Measurements from ENCODE around the gene NFYC.

Gene NFYC

GRCh38 chr1:40784141-40784770 is 92.8 kb downstream of the NFYC start:
- DNase-seq = no peak

DNA sequence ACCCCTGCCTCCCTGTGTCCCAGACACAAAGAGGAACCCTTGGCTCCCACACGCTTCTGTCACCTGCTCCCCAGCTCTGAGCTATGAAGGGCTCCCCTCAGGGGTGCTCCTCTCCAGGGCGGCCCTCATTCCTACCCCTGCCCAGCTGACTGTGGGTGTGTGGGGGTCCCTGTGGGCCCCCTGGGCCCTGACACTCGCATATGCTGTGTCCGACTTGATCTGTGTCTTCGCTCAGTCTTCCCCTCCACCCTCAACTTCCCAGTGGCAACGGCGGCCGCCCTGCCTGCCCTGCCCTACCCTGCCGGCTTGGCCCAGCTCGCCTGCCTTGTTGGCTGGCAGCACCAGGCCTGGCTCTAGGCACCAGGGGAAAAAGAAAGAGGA is 93.3 kb downstream of the NFYC start:
- DNase-seq = no peak

GRCh38 chr1:40785446-40785845 is 93.9 kb downstream of the NFYC start:
- DNase-seq = no peak

GRCh38 chr1:40786171-40786994 is 94.9 kb downstream of the NFYC start:
- DNase-seq = no peak

DNA sequence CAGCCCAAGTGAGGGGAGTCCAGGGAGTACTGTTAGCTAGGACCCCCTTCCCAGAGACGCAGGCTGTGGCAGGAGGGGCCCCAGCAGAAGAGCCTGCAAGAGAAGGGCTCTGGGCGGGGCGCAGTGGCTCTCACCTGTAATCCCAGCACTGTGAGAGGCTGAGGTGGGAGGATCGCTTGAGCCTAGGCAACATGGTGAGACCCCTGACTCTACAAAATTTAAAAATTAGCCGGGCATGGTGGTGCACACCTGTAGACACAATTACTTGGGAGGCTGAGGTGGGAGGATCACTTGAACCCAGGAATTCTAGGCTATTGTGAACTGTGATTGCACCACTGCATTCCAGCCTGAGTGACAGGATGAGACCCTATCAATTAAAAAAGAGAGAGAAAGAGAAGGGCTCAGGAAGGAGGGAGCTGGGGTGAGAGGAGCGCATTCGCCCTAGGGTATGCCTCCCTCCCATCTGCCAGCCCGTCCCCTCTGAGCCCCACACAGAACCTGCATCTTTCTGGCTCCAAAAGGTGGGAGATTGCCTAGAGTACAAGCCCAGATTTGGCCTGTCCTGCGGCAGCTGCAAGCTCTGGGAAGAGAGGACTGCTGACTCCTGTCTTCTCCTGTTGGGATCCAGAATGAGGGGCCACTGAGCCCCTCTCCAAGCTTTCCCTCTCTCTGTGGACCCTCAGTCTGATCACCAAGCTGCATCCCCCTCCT is 95.6 kb downstream of the NFYC start:
- DNase-seq = no peak

GRCh38 chr1:40787737-40788560 is 96.4 kb downstream of the NFYC start:
- no peak for DNase-seq

DNA sequence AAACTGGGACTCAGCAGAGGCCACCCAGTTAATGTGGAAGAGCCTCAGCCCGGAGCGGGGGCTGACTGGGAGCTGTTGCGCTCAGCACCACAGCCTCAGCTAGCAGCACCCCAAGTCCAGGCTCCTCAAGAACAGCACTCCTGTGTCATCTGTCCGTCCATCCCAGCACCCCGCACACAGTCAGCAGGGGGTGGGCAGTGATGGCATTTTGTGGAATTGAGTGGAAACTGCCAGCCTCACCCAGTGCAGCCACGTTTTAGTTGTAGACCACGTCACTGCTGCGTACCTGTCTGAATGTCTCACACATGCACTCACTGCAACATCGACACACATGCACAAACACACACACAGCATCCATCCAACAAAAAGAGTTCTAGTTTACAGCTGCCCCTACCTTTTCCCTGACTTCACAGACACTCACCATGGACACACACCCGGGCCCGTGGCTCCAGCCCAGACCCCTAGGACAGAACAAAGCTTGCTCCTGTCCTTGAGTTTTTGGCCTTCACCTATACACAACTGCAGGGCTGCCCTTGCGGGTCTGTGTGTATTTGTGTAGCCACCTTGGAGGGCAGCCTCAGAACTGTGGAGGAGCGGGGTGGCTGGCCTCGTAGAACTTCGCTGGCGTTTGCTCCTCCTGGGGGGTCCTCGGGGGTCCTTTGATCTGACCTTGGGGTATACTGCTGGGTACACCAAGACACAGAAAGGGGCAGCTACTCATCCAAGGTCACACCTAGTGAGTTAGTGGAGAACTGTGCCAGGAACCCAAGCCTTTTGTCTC is 97.2 kb downstream of the NFYC start:
- DNase-seq = no peak

- no peak for DNase-seq
Measured at GRCh38 chr1:40789342-40789598, 97.8 kb downstream of the NFYC start.

DNA sequence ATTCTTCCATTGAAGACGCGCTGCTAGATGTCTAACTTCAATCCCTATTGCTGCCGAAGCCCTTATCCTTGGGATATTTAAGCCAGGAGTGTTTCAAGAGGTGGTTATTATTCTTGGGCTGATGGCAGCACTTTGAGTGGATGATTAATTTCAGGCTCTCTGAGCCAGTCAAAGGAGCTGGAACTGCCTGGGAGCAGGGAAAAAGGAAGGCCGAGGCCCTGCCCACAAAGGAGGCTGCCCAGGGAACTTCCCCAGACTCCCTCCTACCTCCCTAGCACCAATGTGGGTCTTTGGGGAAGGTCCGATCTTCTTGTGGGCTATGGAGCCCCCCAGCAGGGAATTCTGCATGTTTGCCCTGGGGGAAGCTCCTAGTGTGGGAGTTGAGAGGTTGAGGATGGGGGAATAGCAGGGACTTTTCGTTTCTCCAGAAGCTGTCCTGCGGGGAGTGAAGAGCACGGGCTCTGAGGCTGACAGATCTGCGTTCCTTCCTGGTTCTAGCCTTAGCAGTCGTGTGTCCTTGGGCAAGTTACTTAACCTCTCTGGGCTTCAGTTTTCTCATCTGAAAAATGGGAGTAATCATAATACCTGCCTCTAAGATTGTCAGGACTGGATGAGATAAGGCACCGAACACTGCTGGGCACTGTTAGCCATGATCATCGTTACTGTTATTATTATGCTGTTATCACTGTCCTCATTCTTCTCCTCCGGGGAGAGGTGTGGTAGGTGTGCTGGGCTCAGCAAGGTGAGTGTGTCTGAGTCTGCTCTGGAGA is 98.3 kb downstream of the NFYC start:
- DNase-seq = no peak

GRCh38 chr1:40792036-40792435 is 100.5 kb downstream of the NFYC start:
- DNase-seq = no peak

- no peak for DNase-seq
Measured at GRCh38 chr1:40793617-40794016, 102.1 kb downstream of the NFYC start.

DNA sequence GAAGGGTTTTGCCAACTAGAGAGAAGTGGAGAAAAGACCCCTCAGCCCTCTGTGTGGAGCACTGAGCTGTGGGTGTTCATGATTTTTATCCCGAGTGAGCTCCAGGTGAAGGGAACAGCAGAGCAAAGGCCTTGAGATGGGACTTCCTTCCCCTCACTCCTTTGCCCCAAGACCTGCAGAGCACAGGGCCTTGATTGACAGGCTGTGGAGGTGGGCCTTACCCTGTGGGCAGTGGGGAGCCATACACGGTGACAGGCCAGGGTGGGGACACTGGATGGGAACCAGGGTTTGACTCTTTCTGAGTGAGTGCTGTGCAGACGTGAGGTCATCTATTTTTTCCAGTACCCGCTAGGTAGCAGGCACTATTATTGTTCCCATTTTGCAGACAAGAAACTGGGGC is 102.5 kb downstream of the NFYC start:
- DNase-seq = no peak

- DNase-seq = no peak
Measured at GRCh38 chr1:40794974-40795715, 103.6 kb downstream of the NFYC start.

DNA sequence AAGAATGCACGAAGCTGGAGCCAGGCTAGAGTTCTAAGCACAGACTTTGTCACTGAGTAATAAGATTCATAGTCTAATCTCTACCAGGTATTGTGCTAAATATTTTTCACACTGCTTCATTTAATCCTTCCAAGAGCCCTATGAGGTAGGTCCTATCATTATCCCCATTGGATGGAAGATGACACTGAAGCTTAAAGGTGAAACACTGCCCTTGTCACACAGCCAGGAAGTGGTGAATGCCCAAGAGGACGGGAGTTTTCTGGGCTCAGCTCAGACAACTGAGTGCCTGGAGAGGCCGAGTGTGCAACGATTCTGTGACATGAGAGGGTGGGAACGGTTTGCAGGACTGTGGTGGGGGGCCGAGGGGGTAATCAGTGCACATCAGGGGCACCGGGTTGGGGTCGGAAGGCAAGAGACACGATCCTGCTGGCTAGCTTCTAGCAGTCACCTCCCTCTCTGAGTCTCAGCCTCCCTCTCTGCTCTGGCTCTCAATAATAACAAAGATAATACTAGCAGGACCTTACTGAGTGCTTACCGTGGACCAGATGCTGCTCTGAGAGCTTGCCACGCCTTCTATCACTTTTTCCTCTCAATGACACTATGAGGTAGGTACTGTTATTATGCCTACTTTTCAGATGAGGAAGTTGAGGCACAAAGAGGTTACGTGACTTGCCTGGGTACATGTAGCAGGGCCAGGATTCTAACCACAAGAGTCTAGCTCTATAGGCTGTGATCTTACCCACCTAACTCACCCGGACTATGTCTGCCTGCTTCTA is 104.5 kb downstream of the NFYC start:
- DNase-seq = no peak

GRCh38 chr1:40796939-40797667 is 105.6 kb downstream of the NFYC start:
- no peak for DNase-seq

DNA sequence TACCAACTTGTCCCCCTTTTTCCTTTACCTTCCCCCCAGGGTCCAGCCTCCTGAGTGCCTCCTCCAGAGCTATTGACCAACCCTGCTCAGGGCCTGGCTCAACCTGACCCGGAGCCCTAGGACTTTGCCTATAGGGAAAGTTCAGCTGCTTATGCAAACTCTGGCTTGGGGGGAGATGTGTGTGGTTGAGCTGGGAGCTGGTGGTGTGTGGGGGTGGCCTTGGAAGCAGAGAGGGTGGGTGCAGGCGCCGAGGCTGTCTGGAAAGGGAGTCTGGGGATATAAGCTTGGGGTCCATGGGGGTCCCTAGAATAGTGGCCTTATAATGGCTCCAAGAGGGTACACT is 106.1 kb downstream of the NFYC start:
- DNase-seq = no peak

- no peak for DNase-seq
Measured at GRCh38 chr1:40798366-40799281, 107.1 kb downstream of the NFYC start.

DNA sequence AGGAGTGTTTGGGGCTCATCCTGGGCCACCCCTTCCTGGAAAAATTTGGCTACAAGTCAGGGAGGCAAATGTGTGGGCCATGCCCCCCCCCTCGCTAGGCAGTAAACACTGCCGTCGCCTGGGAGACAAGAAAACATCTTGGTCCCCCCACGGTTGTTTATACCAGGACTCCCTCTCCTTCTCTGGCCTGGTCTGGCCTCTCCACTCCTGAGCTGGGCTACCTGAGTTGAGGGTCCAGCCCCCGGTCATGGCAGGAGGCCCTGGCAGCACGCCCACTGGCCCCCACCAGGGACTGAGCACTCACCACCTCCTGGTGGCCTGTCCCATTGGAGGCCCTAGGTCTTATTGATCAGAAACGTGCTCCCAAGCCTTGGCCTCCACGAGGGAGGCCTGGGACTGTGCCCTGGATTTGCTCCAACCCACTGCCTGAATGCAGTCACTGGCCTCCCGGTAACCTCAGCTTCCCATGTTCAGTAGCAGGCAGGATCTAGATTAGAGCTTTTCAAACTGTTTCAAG is 107.9 kb downstream of the NFYC start:
- DNase-seq = no peak
